HT-29 (cell line): Measurements from ENCODE around the gene HIF1A. TPM values are rescaled to one million over a fixed set of nuclear protein-coding genes. Genes with fewer than 3 reads are reported as not detected.
"Not testable (repeated sequence)": the region's sequence is repeated elsewhere in the genome, so short reads cannot be mapped to it uniquely, and the experiment has no call there.

Source experiments
- DNase-seq: peaks from one replicate; pipeline ENCODE4 v3.0.0-alpha.2; 2015; ENCODE audit warnings: low spot score
- total RNA-seq: library from RNA; depleted of rRNA; stranded (reverse); fragments of >200 nt; shearing (Covaris generic); gene quantifications from 2 replicates; pipeline ENCODE4 v1.2.3, GENCODE V29; 2014

HIF1A gene
- total RNA-seq, 1 experiment from 2014 or later = 36.5 TPM

GRCh38 chr14:61746881-61747280 is 51.6 kb downstream of the HIF1A start:
- DNase-seq = no peak

GRCh38 chr14:61747342-61747741 is 52.0 kb downstream of the HIF1A start:
- DNase-seq = no peak

DNA sequence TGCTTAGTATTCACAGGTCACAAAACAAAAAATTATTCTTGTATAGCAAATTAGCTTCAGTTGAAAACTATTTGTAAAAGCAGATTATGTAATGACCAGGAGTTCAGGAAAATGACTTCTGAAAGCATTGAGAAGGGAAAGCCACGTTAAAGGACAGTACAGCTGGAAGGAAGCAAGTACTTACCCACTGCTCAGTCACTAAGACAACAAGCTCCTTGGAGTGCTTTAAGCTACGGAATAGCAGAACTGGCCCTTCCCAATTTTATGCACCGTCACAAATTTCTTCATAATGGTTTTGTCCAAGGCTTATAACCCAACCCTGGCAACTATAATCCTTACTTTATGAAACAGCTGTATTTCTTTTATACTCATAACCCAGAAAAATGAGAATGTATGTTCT is 54.0 kb downstream of the HIF1A start:
- no peak for DNase-seq

DNA sequence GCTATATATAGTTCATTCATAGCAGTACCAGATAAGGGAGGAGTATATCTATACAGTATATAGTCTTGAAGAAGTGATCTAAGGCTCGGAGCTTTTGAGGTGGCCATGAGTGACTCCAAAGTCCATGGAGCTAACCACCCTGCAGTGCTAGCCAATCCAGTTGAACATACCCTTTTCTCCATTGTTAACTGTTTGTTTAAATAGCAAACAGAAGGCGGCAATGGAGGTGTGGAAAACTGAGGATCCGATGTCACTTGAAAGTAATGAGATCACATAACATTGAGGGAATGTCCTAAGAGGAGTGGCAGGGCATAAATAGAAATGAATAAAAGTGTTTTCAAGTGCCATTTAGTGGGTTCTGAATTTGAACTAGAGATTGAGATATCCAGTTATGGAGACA is 54.6 kb downstream of the HIF1A start:
- peak; percentile 45 for DNase-seq

GRCh38 chr14:61750708-61751474 is 55.6 kb downstream of the HIF1A start:
- DNase-seq = peak; percentile 70

DNA sequence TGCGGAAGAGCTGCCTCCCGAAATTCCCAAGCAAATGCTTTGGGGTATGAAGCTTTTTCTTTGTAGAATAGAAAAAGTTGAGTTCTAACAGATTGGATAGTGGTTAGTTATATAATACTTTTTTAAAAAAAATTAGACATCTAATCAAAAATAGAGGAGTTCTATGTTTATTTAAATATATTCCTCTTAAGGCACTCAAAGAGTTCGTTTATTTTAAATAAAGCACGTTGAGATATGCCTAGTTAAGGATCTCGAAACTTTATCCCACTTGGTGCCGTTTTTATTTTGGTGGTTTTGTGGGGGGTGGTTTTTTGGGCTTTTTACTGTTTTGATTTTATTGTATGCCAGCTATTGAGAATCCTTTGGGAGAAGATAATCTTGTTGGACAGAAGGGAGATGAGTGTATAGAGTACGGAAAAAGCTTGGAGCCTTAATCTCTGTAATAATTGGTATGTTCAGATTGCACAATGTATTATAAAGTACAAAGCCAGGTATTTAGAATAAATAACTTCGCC is 56.2 kb downstream of the HIF1A start:
- DNase-seq = no peak

DNA sequence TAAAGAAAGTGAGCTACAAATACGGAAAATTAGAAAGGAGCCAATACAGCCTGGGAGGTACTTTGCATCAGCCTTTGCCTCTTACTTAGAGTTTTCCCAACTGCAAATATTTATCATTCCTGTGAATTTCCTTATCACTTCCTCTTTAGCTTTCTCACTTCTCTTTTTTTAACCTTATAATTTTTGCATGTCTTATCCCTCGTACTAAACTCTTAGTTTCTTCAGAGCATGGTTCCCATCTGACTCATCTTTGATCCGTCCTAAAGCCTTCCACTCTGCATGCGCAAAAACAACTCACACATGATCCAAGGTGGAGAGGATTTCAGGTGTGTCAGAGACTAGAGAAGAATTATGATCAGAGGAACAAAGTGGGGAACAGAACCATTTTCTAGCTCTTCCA is 57.3 kb downstream of the HIF1A start:
- no peak for DNase-seq

DNA sequence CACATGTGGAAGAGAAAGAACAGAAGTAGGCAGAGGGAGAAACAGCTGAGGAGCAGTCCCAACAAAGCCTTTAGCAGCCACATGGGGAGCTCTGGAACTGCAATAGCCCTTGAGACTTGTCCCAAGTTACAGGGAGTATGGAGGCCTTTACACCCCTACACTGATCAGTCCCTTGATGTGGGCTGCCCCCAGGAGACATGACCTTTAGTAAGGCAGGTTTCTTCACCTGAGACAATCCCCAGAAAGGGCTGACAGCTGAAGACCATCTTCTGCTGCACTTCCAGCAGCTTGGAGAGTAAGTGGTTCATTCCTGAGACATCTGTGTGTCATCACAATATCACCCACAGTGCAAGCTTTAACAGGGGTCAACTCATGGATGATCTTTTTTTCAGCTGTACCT is 58.3 kb downstream of the HIF1A start:
- DNase-seq = peak; percentile 4

- DNase-seq = no peak
Observed at GRCh38 chr14:61754627-61755381, 59.5 kb downstream of the HIF1A start.

DNA sequence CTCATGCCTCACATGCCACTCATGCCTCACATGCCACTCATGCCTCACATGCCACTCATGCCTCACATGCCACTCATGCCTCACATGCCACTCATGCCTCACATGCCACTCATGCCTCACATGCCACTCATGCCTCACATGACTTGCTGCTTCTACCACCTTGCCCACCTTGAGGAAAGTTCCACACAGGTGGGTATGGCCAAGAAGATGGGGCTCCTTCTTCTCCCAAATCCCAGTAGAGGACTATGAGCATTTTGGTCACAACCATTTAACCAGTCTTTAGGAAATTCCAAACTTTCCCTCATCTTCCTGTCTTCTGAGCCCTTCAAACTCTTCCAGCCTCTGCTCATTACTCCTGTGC is 60.0 kb downstream of the HIF1A start:
- DNase-seq = not testable (repeated sequence)

GRCh38 chr14:61756135-61756534 is 60.8 kb downstream of the HIF1A start:
- no peak for DNase-seq

- DNase-seq = no peak
Observed at GRCh38 chr14:61759878-61760277, 64.6 kb downstream of the HIF1A start.

- DNase-seq = no peak
Observed at GRCh38 chr14:61761557-61761956, 66.2 kb downstream of the HIF1A start.

GRCh38 chr14:61761959-61762786 is 66.9 kb downstream of the HIF1A start, which contains the start of gene SNAPC1:
SNAPC1 (plus strand) TSS chr14:61762420; CDS start chr14:61762461, 41 bp downstream.
- peak; percentile 95 for DNase-seq

DNA sequence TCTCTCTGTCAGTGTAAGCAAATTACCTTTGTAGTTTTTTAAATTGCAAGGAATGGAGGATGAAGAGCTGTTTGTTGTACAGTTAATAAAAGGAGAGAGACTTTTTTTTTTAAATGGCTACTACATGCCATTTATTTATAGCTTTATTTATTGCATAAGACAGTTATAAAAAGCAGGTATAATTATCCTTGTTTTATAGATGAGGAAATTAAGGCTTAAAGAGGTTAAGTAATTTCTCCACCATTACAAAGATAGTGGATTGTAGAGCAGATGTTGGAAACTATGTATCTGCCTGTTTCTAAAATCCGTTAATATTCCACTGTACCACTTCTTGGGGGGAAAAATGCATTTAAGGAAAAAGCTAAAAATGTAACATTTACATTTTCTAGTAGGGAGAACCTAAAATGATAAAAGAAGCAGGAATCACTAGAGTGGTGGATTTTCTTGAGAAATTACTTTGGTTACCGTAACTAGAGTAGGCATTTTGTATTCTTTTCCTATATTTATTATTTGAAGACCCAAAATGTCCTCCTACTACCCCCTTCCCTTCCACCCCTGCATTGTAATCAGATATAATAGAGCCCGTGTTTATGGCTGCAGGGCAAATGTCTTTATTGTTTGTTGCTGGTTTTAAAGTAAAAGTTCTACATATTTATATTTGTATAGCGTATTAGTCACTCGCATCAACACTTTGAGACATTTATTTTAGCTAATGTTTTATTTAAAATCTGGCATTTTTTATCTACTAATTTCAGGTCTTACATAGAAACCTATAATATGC is 69.2 kb downstream of the HIF1A start:
- DNase-seq = no peak

DNA sequence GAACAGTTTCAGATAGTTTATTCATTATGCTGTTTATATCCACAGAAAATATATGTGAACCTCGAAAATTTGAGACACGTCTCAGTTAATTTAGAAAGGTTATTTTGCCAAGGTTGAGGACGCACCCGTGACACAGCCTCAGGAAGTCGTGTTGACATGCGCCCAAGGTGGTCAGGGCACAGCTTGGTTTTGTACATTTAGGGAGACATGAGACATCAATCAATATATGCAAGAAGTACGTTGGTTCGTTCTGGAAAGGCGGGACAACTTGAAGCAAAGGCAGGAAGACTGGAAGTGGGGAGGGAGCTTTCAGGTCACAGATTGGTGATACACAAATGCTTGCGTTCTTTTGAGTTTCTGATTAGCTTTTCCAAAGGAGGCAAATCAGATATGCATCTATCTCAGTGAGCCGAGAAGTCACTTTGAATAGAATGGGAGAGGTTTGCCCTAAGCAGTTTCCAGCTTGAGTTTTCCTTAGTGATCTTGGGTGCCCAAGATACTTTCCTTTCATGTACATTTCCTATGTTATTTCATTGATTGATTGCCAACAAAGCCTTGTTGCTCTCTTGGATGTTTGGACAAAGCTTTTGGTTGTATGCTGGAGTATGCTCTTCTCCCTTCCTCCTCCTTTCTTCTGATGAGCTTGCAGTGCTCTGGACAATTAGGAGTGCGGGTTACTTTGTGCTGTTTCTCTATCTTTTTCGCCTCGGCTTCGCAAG is 70.1 kb downstream of the HIF1A start:
- DNase-seq = no peak

DNA sequence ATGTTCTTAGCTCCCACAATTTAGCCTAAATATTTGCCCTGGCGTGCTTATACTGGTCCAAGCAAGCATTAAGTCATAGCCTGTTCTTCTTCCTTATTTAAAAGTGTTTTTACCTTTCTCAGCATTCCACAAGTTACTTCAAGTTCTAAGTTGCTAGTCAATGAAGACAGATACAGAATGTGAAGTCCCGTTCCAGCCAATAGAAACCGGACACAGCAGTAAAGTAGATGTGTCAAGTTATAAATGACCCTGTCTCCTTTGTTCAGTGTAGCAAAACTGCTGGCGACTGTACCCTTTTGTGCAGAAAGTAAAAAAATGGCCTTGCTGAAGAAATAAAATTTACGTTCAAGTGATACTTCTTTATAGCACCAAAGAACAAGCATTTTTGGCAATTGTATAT is 70.8 kb downstream of the HIF1A start:
- DNase-seq = no peak

DNA sequence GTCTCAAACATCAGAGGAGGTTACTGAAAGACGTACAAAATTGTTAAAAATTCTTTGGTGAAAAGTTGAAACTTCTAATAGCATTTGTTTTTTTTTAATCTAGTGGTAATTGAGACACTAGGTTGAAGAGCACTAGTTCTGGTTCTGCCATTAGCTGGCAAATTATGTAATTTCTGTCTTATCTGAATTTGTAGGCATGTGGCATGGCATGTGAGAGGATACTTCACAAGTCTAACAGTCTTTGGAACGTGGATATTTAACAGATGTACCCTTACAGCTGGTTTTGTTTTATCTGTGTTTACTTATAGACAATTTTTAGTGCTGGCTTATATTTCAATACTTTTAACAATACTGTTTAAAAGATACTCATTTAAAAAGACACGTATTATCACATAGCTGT is 72.9 kb downstream of the HIF1A start:
- DNase-seq = no peak

GRCh38 chr14:61769893-61770292 is 74.6 kb downstream of the HIF1A start:
- no peak for DNase-seq

DNA sequence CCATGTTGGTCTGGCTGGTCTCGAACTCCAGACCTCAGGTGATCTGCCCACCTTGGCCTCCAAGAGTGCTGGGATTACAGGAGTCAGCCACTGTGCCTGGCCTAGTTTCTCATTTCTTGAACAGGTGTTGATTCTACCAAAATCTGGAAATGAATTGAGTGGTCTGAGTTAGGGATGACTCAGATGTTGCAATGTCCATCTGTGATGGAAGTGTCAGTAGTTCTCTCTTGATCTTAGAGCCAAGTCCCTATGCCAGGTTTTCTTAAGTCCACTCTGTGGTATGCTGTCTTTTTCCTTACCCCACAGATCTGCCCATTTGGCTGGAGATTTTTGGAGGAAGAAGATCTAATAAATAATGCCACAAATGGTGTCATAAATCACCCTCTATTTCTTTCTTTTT is 79.5 kb downstream of the HIF1A start:
- DNase-seq = no peak
